SH-SY5Y (cell line): ENCODE data around the gene JAKMIP2.

ENCODE experiments used
- GATA2 ChIP-seq: IDR thresholded peaks from 2 replicates; pipeline ENCODE4 v1.6.1; 2011; ENCODE audit warnings: mild to moderate bottlenecking, low read depth, low read length
- GATA3 ChIP-seq: IDR thresholded peaks from 2 replicates; pipeline ENCODE4 v1.6.1; 2011; ENCODE audit warnings: low read depth, mild to moderate bottlenecking, low read length, moderate library complexity

DNA sequence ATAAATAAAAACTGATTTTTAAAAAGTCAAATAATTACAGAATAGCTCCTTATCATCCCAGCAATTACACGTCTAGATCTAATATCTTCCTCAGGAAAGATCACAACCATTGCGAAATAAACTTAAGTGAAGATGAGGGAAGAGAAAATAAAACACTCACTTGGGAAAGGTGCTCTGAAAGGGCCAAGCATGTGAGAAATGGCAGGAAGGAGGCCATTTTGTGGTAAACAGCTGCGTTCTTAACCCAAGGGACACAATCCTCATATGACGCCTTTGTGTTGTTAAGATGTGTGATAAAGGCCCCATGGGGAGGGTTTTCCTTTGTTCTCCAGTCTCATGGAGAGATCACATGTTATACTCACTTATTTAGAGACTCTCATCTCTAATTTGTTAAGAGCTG, 32.5 kb downstream of the JAKMIP2 start:
- no peak for TF ChIP-seq GATA2
- no peak for TF ChIP-seq GATA3
